ENCODE data around the gene ZNF644.

- TF ChIP-seq, protein P1, sequence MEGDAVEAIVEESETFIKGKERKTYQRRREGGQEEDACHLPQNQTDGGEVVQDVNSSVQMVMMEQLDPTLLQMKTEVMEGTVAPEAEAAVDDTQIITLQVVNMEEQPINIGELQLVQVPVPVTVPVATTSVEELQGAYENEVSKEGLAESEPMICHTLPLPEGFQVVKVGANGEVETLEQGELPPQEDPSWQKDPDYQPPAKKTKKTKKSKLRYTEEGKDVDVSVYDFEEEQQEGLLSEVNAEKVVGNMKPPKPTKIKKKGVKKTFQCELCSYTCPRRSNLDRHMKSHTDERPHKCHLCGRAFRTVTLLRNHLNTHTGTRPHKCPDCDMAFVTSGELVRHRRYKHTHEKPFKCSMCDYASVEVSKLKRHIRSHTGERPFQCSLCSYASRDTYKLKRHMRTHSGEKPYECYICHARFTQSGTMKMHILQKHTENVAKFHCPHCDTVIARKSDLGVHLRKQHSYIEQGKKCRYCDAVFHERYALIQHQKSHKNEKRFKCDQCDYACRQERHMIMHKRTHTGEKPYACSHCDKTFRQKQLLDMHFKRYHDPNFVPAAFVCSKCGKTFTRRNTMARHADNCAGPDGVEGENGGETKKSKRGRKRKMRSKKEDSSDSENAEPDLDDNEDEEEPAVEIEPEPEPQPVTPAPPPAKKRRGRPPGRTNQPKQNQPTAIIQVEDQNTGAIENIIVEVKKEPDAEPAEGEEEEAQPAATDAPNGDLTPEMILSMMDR (IDR thresholded peaks at IDR 0.05; ENCODE audit: low read length), result no peak
- no peak for TF ChIP-seq EZH2 (IDR thresholded peaks at IDR 0.05; ENCODE audit: borderline replicate concordance, low read length)
Observed at GRCh38 chr1:90924982-90925381, 96.9 kb downstream of the ZNF644 start.
